ENCODE results near the gene RERE. TPM values are rescaled to one million over a fixed set of nuclear protein-coding genes. Genes with fewer than 3 reads are reported as not detected.
A peak's percentile ranks its signal among the peaks of the same experiment; 100 is the strongest.

Gene RERE
- total RNA-seq, 2 donors from 2014 or later: 96.0 to 105 TPM

- no peak for DNase-seq
- Histone ChIP-seq H3K36me3 (no peaks in the 10 kb centered on the region), H3K4me3 (no peak overlapping the region), H3K9me3 (no peaks in the 10 kb centered on the region), H3K9ac (ENCODE audit: low read depth in 2 of 2, low read length in 2 of 2) (no peak overlapping the region), H3K27me3 (no peaks in the 10 kb centered on the region), H3K4me1 (no peaks in the 10 kb centered on the region), H3K27ac (no peak overlapping the region)
- no peak for TF ChIP-seq CTCF (IDR thresholded peaks at IDR 0.05)
- intact Hi-C loops (cut with DNase I): loop anchor here (10.0 kb wide), 1 partner anchor 131 kb away; no protein-coding TSS in a partner anchor
These were observed 103.3 kb downstream of the RERE start for GRCh38 chr1:8714173-8714572.

- Histone ChIP-seq H3K9ac (ENCODE audit: low read depth in 2 of 2, low read length in 2 of 2) (peak overlapping the region in 1 of 2 donors; percentile 23), H3K36me3 (no peaks in the 10 kb centered on the region), H3K9me3 (no peaks in the 10 kb centered on the region), H3K27ac (peak overlapping the region; percentile 78), H3K27me3 (no peaks in the 10 kb centered on the region), H3K4me3 (no peak overlapping the region), H3K4me1 (no peaks in the 10 kb centered on the region)
- intact Hi-C loops (cut with DNase I): loop anchor here (10.0 kb wide), 1 partner anchor 132 kb away; no protein-coding TSS in a partner anchor
- DNase-seq: no peak
- no peak for TF ChIP-seq CTCF (IDR thresholded peaks at IDR 0.05)
These were observed 104.8 kb downstream of the RERE start for GRCh38 chr1:8712413-8713231.

- Histone ChIP-seq H3K27me3 (no peaks in the 10 kb centered on the region), H3K27ac (peak overlapping the region; percentile 78), H3K36me3 (no peaks in the 10 kb centered on the region), H3K9ac (ENCODE audit: low read depth in 2 of 2, low read length in 2 of 2) (peak overlapping the region in 1 of 2 donors; percentile 23), H3K4me3 (no peak overlapping the region), H3K4me1 (no peaks in the 10 kb centered on the region), H3K9me3 (no peaks in the 10 kb centered on the region)
- no peak for DNase-seq
- no peak for TF ChIP-seq CTCF (IDR thresholded peaks at IDR 0.05)
- intact Hi-C loops (cut with DNase I): loop anchor here (10.0 kb wide), 1 partner anchor 133 kb away; no protein-coding TSS in a partner anchor
These were observed 105.5 kb downstream of the RERE start for GRCh38 chr1:8711873-8712412.

- Histone ChIP-seq H3K36me3 (no peaks in the 10 kb centered on the region), H3K9me3 (no peaks in the 10 kb centered on the region), H3K27me3 (no peaks in the 10 kb centered on the region), H3K27ac (no peak overlapping the region), H3K4me3 (no peak overlapping the region), H3K4me1 (no peaks in the 10 kb centered on the region), H3K9ac (ENCODE audit: low read depth in 2 of 2, low read length in 2 of 2) (no peak overlapping the region)
- intact Hi-C loops (cut with DNase I): loop anchor here (10.0 kb wide), 1 partner anchor 134 kb away; no protein-coding TSS in a partner anchor
- TF ChIP-seq CTCF (IDR thresholded peaks at IDR 0.05): no peak
- no peak for DNase-seq
These were observed 106.3 kb downstream of the RERE start for GRCh38 chr1:8711151-8711550.

- H3K4me1 ChIP-seq: no peaks in the 10 kb centered on the region
- no peak for DNase-seq
- H3K9ac ChIP-seq (ENCODE audit: low read depth in 2 of 2, low read length in 2 of 2): no peak overlapping the region
- H3K9me3 ChIP-seq: no peaks in the 10 kb centered on the region
- no peak overlapping the region for H3K4me3 ChIP-seq
- TF ChIP-seq CTCF (IDR thresholded peaks at IDR 0.05): no peak
- intact Hi-C loops (cut with DNase I): no loop called here
- no peak overlapping the region for H3K27ac ChIP-seq
- H3K27me3 ChIP-seq: no peaks in the 10 kb centered on the region
- H3K36me3 ChIP-seq: no peaks in the 10 kb centered on the region
These were observed 109.2 kb downstream of the RERE start for GRCh38 chr1:8708259-8708658.
